DMS 273 (cell line): ENCODE results near the gene TIPARP.

Source experiments
- DNase-seq: peaks from one replicate; lab custom pipeline; 2025; ENCODE audit not compliant: unreplicated experiment; lab: John Stamatoyannopoulos, UW

TIPARP gene

DNA sequence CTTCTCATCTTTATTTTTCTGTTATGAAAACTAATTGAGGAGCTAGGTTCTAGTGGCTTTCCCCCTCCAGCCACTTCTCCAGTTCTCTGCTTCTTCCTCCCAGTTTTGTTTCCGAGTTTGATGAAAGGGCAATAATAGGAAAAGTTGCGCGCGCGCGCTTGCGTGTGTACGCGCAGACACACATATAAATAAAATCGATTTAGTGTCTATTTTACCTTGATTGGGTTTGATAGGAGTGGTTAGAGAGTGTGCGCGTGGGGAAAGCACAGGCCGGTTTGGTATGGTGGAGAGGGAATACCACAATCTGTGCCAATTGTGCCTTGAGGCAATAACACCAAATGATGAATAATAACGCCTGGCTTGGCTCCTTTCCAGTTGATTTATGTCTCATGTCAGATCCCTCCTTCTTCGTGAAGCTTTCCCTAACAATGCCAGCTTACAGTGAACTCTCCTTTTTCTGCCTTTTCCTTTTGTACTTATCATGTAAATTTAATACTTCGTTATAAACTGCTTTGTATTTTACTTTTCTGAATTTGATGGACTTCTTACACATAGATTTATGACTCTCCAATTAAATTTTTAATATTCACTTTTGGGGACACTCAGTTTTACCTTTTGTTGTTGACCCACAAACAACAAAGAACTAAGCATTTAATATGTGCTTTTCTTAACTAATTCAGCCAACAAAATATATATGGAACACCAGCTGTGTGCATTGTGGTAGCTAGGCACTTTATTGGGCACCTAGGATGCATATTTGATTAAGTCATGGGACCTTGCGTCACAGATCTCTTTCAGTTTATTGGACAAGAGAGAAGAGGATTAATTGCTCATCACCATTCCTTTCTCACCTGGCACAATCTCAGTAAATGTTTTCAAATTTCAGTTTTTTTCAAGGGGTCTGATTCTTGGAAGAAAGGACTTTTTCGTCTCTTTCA is 1.7 kb downstream of the TIPARP start:
- DNase-seq, result peak; percentile 85

DNA sequence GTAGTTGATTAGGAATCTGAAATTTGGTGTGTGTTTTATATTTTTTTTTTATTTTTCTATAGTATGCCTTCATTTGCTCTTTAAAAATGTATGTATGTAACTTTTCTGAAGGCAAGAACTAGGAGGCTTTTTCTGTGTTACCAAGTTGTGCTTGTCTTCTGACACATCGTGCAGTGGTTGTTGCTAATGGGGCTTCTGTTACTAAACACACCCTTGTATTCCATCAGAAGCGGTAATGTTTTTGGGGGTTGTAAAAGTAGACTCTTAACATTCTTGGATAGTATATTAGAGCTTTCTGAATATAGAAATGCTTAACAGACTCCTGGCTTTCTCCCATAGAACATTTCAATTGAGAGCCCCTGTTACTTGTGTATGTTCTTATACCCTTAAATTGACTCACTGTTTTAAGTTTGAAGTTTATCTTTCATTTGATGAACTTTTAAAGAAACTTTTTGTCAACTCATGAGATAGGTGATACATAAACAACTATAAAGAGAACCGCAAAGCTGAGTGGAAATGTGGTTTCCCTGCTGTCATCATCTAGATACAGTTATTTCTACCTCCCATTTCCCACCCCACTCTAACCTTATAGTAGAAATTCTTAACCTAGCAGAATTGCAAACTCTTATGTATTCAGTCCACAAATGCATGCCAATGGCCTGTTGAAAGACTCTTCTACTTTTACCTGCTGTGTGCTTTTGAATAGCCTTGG is 2.5 kb downstream of the TIPARP start:
- DNase-seq, result no peak

DNA sequence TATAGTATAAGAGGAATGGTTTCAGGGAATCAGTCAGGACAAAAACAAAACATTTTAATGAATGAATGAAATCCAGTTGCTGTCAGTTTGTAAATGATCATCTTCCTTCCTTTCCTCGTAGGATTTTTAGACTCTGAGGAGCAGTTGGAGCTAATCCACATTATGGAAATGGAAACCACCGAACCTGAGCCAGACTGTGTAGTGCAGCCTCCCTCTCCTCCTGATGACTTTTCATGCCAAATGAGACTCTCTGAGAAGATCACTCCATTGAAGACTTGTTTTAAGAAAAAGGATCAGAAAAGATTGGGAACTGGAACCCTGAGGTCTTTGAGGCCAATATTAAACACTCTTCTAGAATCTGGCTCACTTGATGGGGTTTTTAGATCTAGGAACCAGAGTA is 3.1 kb downstream of the TIPARP start:
- DNase-seq, result no peak

DNA sequence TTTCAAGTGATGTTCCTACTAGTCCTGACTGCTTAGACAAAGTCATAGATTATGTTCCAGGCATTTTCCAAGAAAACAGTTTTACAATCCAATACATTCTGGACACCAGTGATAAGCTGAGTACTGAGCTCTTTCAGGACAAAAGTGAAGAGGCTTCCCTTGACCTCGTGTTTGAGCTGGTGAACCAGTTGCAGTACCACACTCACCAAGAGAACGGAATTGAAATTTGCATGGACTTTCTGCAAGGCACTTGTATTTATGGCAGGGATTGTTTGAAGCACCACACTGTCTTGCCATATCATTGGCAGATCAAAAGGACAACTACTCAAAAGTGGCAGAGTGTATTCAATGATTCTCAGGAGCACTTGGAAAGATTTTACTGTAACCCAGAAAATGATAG is 3.8 kb downstream of the TIPARP start:
- no peak for DNase-seq

DNA sequence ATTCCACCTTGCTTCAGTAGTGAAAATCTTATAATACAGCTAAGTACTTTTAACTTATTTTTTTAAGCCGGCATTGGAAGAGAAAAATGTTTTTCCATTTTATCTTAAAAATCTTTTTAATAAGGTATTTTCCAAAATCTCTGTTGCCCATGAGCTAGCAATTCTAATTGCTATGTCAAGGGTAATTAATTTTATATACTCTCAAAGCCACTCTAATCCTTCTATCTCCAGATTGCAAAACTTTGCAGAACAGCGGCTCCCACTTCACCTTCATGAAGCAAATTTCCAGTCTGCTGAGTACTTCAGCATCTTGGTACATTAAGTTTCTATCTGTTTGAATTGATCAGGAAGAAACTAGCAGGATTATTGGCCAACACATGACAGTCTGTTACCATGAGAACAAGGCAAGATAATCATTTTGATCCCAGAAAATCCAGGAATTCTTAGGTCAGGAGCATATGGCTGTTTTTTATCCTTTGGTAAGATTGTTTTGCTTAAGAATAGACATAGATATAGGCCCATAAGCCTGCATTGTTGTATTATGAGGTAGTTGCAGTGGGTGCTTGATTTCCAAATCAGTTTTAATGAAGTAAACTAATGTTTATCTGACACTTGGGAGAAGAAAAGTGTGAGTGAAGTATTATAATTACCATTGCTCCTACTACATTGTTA is 6.0 kb downstream of the TIPARP start:
- peak; percentile 12 for DNase-seq

DNA sequence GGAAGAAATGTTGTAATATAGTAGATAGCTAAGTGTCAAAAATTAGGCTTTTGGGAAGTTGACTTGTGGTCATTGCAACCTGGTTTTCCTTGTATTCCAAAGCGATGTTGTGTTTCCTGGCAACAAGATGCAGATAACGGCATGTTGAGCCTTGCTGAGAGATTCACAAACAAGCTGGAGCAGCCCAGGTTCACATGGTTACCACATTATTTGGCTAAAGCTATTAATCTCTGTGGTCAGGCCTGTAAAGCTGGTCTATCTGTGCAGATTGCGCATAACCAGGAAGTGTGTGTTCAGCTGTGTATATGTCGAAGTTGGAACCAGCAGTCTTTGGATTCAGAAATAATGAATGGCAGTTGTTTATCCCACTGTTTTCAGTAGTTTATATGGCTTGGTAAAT is 6.6 kb downstream of the TIPARP start:
- DNase-seq, result peak; percentile 88

DNA sequence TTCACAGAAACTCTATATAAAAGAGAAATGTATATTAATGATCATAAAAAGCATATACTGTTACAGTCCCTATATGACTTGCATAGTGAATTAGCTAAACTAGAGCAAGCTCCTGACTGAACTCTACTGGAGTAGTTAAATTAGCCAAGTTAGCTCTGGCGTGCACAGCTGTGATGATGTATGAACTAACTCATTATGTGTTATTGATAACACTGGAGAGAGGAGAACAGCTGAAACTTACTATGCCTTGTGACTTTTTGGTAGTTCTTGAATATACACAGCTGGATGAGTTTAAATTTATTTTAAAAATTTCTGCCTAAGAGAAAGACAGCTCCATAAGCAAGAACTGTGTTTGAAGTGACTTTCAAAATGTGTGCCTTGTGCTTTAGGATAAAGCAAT is 8.1 kb downstream of the TIPARP start:
- peak; percentile 45 for DNase-seq

DNA sequence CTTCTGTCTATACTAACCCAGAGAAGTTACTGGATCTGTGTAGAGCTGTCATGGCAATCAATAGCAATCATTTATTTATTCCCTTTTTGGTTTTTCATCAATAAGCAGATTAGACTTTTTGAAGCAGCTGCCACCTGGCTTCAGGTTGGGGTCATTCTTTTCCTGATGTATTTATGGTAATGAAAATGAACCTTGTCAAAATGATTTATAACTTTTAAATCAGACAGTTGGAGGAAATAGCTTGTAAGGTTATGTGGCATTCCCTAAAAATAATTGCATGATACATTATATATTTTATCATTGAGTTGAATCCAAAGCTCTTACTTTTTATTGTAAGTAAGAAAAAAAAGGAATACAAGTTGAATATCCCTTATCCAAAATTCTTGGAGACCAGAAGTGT is 8.6 kb downstream of the TIPARP start:
- no peak for DNase-seq

DNA sequence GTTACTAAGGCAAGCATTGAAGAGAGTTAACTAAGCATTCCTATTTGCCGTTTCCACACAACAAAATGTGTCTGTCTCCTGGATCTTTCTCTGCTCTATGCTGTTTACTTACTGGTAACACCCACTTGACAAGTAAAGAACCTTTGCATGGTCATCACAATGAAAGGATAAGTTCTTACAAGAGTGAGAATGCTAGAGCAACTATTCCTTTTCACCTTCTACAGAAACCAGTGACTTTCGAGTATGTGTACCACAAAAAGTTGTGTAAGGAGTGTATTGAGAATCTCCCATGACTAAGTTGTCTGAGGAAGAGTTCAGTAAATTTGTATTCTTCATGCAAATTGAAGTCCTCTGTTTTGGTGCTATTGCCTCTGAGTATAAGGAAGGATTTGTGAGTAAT is 10.8 kb downstream of the TIPARP start:
- DNase-seq, result no peak

DNA sequence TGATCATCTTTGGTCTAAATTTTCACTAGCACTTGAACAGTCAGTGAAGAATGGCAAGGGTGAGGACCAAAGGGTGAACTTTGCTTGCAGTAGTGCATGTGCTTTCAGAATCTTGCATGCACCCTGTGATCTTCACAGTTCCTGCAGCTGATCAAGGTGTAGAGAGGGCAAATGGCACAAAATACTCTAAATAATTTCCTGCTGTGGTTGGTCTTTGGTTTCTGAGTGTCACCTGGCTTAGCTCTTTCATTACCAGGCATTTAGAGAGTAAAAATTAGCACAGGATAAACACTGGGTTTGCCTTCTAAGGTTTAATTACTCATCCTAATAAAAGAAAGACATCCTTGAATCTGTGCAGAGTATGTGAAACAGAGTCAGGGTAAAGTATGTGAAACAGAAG is 11.4 kb downstream of the TIPARP start:
- no peak for DNase-seq

DNA sequence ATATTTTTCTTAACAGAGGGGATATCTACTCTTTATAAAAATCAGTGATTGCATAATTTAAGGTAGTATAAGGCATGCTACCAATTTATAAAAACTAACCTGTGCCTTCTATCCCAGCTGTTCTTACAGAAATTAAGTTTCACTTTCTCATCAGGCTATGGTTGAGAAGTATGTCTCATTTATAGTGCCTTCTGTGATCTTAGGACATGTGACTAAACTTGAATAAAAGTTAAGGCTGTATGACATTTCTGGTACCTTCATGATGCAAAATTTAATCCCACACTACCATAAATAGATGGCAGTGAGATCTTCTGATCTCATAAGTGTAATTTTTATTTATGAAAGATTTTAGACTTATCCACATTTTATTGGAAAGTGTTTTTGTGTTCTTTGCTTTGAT is 12.6 kb downstream of the TIPARP start:
- DNase-seq, result peak; percentile 37

DNA sequence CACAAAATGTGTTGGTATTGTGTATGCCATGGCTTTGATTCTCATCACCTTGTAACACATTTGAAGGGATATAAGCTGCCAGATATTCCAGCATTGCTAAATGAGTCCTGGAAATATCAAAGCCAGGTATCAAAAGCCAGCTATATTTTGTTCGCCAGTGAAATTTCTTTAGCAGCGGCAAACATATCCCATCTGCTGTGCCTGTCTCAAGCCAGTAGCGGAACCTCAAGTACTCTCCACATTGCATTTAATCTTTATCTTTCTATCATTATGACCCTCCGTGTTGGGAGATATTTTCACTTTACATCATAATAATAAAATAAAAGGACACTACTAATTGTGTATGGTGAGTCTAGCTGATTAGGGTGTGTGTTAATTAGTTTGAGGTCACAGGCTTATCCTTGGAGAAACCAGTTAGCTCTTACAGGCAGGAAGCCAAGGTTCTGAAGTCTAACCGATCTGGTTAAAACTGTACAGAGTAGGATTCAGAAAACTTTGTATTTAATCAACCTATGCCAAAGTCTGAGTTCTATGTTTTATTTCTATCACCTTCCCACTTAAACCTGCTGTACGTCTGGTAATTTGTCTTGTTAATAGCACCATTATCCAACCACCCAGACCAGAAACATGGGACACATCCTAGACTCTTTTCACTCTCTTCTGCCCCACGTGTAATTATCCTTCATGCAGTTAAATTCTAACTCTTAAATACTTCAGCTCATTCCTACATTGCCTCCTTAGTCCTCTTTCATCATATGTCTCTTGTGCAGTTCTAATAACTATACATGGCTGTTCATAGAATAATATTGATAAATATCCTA is 14.5 kb downstream of the TIPARP start:
- peak; percentile 80 for DNase-seq

DNA sequence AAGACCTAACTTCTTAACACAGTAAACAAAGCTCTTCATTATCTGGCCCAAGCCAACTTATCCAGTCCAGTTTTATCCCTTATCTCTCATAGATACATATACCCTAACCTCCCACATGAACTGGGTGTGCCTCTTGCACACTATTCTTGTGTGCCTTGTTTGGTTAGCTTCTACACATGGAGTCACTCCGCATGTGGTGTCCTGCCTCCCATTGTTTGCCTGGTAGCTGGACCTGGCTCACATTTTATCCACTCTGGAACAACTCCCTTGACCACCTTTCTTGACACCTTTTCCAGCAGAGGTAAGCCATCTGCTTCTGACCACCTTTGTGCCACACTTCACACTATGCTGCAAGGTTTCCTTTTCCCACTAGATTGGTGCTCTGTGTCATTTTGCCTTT is 15.2 kb downstream of the TIPARP start:
- DNase-seq, result no peak

DNA sequence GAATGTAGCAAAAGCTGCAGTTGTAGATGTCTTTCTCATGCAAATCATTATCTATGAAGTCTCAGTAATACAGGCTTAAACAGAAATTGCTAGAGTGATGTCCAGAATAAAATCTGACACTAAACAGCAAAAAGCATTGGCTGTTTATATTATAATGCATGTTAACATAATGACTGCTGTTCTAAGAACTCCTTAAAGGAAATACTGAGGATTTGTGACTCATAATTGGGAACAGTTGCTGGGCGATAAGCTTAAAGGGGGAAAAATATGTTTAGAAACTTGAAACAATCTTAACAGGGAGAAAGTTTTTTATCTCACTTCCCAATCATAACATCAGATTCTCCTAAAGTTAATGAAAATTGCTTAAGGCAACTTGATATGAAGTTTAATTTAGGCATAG is 17.5 kb downstream of the TIPARP start:
- DNase-seq, result peak; percentile 15

DNA sequence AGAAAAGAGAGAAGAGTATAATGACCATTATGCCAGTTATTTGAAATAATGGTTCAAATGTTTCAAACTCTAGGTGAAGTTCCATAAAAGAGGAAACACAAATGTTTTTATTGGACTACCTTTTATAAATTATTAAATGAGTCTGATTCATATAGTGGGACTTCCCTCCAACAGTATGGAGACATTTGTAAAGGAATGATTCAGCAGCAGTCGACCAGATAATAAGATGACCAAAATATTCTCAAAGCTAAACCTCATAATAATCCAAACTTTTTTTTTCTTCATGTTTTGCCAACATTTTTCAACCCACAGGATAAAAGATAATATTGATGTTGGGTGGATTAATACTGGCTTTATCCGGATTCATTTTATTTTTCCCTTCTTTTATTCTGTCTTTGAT is 18.8 kb downstream of the TIPARP start:
- no peak for DNase-seq

DNA sequence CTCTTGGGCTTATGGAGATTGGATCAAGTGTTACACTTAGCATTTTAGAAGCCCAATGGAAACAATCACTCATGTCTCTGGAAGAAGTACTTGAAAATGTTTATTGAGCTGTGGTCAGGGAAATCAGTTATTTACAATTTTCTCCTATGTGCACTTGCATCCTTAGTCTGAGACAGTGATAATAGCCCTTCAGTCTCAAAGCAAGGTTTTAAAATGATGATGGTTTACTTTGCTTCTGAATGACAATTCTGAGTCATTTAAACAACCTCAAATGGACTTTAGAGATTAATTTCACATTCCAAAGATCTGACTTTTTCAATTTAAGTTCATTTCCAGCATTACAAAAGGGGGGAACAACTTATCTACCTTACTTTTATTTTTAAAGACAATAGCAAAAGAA is 20.1 kb downstream of the TIPARP start:
- DNase-seq, result no peak

DNA sequence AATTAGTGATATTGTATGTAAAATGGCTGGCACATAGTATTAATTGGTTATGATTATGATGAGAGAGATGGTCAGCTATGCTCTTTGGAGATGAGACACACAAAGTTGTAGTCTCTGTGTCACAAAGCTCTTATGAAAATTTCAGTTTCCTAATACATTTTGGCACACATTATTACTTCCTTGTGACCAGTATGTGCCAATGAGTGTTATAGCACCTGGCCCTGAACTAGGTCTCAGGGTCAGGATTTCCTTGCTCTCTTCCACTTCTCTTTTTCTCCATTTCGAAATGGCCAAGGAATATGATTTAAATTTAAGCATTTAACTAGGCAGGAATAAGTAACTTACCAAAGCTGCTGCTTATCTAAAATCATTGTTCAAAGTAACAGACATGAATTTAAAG is 28.0 kb downstream of the TIPARP start:
- no peak for DNase-seq

DNA sequence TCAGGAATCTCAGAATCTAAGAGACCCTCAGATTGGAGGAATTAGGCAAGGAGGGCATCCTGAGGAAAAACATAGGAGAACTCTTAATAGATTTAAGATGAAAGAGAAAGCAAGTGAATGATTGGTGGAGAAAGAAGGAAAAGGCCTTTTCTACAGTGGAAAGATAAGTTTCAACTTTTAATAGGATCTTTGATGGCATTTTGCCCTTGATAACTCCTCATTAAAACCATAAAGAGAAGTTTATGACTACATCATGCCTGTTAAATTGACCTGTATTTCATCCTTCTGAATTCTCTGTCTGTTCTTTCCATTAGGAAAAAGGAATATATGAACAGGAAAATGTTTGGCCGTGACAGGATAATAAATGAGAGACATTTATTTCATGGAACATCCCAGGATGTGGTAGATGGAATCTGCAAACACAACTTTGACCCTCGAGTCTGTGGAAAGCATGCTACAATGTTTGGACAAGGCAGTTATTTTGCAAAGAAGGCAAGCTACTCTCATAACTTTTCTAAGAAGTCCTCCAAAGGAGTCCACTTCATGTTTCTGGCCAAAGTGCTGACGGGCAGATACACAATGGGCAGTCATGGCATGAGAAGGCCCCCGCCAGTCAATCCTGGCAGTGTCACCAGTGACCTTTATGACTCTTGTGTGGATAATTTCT is 30.1 kb downstream of the TIPARP start:
- no peak for DNase-seq

DNA sequence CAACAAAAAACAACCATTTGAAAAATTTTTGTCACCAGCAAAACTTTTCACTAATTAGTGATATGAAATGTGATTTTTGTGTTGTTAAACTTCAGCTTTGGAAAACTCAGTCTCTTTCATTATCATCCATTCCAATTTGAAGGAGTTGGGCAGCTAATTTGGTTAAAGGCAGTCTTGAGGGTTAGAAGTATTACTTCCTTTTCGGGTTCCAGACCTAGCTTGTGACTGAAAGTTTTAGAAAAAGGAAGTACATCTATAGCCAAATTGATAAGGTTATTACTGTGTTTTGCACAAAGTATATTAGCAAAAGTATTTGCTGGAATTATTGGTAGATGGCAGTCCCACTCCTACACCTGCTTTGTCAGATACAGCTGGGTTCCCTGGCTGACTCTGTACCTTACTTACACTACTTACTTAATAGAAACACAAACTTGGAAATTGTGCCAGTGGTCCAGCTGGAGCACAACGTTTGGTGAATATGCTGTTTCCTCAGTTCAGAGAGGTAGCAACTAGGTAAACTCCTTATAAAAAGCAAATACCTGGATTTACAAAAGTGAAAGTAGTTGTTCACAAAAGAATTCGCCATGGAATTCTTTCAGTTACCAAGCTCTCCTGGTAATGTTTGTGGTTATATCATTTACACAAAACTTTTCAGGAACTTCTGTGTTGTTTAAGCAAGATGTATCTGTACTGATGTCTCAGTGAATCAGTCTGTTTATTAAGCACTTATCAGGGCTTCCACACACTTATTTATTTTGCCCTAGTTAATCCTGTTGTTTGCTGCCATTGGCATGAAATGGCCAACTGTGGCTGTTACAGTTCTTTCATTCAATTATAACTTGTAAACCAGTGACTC is 31.6 kb downstream of the TIPARP start:
- no peak for DNase-seq

DNA sequence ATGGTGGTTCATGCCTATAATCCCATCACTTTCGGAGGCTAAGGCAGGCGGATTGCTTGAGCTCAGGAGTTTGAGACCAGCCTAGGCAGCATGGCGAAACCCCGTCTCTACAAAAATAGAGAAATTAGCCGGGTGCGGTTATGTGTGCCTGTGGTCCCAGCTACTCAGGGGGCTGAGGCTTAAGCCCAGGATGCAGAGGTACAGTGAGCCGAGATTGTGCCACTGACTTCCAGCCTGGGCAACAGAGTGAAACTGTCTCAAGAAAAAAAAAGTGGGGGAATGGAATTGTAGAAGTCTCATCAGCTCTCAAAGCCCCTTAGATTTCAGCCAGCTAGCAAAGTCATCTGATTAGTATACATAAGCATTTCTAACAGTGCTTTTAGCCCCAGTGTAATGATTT is 33.2 kb downstream of the TIPARP start:
- no peak for DNase-seq
